GM12872 (cell line): ENCODE measurements around the gene TMCO2.

Experiments used
- TF ChIP-seq, protein P1 (sequence below): IDR thresholded peaks from 3 replicates; pipeline ENCODE4 v1.5.1; 2011; ENCODE audit warnings: low read depth, mild to moderate bottlenecking, low read length, moderate library complexity; ENCODE audit not compliant: insufficient read depth

TMCO2 gene

DNA sequence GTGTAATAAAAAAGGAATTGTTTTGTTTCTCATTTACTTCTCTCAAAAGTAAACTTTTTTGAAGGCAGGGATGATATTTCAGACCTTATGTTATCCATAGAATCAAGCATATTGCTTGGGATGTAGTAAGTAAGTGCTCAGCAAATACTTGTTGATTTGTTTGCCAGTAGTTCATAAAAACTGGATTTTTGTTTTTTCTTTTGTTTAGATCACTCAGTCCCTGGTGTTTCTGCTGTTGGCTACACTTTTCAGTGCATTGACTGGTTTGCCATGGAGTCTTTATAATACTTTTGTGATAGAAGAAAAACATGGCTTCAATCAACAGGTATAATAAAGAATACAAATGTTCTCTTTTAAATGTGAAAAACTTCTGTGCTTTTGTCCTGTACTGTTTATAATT, 20.5 kb downstream of the TMCO2 start:
- TF ChIP-seq, protein P1, sequence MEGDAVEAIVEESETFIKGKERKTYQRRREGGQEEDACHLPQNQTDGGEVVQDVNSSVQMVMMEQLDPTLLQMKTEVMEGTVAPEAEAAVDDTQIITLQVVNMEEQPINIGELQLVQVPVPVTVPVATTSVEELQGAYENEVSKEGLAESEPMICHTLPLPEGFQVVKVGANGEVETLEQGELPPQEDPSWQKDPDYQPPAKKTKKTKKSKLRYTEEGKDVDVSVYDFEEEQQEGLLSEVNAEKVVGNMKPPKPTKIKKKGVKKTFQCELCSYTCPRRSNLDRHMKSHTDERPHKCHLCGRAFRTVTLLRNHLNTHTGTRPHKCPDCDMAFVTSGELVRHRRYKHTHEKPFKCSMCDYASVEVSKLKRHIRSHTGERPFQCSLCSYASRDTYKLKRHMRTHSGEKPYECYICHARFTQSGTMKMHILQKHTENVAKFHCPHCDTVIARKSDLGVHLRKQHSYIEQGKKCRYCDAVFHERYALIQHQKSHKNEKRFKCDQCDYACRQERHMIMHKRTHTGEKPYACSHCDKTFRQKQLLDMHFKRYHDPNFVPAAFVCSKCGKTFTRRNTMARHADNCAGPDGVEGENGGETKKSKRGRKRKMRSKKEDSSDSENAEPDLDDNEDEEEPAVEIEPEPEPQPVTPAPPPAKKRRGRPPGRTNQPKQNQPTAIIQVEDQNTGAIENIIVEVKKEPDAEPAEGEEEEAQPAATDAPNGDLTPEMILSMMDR: no peak

DNA sequence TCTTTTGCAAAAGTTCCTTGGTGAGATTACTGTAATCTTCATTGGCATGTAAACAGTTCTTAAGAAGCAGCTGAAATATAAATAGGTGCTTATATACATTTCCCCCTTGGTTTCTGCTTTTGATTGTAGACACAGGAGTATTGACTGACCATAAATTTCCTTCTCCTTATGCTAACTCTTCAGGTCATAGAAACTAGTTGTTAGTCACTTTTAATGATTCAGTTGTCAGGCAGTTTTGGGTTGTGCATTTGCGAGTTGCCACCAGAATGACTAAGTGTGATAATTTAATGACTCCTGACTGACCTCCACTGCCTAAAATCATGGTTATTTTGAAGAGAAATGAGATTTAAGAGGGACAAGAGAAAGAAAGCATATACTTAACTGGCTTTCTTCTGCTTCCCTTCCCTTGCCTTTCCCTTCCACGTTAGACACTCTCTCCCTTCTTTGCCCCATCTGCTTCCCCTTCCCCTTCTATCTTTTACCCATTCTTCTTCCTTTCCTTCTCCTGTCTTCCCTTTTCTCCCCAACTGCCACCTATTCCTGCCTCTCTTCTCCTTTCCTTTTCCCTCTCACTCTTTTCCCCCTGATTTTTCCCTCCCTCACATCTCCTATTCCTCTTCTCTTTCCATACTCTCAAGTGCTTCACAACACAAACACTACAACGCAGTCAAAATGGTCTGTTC, 22.6 kb downstream of the TMCO2 start:
- TF ChIP-seq, protein P1: no peak

DNA sequence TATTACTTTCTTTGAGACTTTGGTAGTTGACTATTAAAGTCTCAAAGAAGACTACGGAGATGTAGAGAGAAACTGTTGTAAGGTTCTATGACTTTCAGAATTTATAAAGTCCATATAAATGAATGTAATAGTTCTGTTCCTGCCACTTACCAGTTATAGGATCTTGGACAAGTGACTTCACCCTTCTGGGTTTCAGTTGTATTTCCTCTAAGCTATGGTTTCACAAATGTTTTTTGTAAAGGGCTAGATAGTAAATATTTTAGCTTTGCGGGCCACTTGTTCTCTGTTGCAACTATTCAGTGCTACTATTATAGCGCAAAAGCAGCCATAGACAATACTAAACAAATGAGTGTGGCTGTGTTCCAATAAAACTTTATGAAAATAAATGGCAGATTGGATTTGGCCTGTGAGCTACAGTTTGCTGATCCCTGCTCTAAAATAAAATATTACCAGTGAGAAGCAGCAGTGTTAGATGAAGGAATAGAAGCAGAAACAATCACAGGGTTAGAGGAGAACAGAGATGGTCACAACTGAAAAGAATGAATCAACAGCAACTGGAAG, 25.0 kb downstream of the TMCO2 start:
- TF ChIP-seq, protein P1: no peak

DNA sequence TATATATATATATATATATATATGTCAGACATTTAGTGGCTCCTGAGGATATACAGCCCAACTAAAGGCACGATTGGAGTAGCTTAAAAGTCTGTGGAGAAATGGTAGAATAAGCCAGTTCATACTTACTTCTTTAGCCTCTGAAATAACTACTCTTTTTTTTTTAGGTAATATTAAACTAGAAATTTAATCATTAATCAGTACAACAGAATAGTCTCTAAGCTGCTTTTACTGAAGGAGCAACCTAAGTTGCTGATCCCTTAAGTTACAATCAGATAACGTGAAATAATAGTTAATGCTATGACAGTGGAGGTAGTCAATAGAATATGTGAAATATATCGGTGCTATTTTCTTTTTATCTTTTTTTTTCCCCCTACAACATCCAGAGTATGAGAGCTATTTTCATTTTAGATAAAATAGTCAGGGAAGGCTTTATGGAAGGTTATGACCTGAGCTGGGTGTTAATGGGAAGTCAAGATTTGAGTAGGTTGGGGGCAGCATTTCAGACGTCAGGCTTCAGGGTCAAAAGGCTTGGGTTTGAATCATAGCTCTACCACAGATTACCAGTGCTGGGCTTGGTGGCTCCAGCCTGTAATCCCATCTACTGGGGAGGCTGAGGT, 25.9 kb downstream of the TMCO2 start:
- TF ChIP-seq, protein P1: no peak

DNA sequence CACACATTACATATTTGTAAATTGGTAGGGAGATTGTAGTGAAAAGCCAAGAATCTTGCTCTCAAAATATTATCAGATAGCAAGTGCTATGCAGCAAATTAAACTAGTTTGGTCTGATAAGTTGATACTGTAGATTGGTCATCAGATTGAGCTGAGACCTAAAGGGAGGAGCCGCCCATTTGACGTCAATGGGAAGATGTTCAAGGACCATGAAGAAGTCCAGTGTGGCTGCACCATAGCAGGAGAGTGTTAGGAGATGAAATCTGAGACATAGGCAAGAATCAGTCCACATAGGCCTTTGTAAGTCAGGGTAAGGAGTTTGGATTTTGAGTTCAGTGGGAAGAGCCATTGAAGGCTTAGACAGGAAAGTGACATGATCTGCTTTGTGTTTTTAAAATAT, 26.6 kb downstream of the TMCO2 start:
- TF ChIP-seq, protein P1: no peak

DNA sequence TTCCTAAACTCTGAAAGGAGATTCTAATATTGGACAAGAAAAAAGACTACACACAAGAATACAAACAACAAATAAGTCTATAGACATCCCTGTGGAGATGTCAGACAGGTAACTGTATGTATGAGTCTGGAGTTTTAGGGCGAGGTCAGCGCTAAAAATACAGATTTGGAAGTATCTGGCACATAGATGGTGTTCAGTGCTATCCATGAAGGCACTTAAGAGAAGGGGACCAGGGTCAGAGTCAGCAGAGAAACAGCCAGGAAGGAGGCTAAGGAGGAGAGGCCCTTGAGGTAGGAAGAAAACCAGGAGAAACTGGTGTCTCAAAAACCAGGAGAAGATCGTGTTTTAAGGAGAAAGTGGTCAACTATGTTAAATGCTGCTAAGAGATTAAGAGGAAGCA, 28.4 kb downstream of the TMCO2 start:
- TF ChIP-seq, protein P1: no peak

DNA sequence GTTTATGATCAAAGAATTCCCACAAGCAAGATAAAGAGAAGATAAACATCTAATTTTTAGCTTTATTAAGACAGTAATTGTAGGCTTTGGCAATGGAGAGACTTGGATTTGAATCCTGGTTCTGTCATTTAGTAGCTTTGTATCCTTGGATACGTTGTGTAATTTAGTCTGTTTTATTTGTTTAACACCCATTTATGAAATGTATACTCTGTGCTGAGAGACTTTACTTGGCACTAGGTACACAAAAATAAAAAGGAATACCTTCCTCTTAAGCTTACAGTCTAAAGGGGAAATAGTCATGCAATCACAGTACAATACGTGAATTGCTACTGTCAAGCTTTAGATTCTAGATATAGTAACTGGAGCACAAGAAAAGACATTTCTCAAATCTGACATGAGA, 34.1 kb downstream of the TMCO2 start:
- TF ChIP-seq, protein P1: no peak
